GM18867 (cell line): ENCODE measurements around the gene PPP1R14D.

Experiments
- ATAC-seq: cut with Tn5 transposase; IDR thresholded peaks from one replicate; pipeline ENCODE4 v1.9.1; 2021; ENCODE audit warnings: mild to moderate bottlenecking, moderate library complexity; ENCODE audit not compliant: unreplicated experiment

Gene PPP1R14D

GRCh38 chr15:40787991-40788390 is 40.5 kb downstream of the PPP1R14D start:
- no peak for ATAC-seq

GRCh38 chr15:40787344-40787841 is 41.1 kb downstream of the PPP1R14D start:
- ATAC-seq = no peak

- ATAC-seq = no peak
Observed at GRCh38 chr15:40785814-40786213, 42.7 kb downstream of the PPP1R14D start.

- no peak for ATAC-seq
Observed at GRCh38 chr15:40785164-40785563, 43.3 kb downstream of the PPP1R14D start.

- ATAC-seq = peak; percentile 82
Observed at GRCh38 chr15:40782609-40783227, 45.8 kb downstream of the PPP1R14D start.

- no peak for ATAC-seq
Observed at GRCh38 chr15:40776537-40777141, 51.9 kb downstream of the PPP1R14D start.

GRCh38 chr15:40775740-40776536 is 52.6 kb downstream of the PPP1R14D start:
- no peak for ATAC-seq

GRCh38 chr15:40775007-40775406 is 53.5 kb downstream of the PPP1R14D start:
- ATAC-seq = no peak

GRCh38 chr15:40773902-40774301 is 54.6 kb downstream of the PPP1R14D start:
- no peak for ATAC-seq

GRCh38 chr15:40773496-40773895 is 55.0 kb downstream of the PPP1R14D start:
- no peak for ATAC-seq

- no peak for ATAC-seq
Observed at GRCh38 chr15:40772014-40772413, 56.5 kb downstream of the PPP1R14D start.

- no peak for ATAC-seq
Observed at GRCh38 chr15:40771242-40771641, 57.3 kb downstream of the PPP1R14D start.

GRCh38 chr15:40770147-40770721 is 58.3 kb downstream of the PPP1R14D start:
- no peak for ATAC-seq

- ATAC-seq = peak; percentile 27
Observed at GRCh38 chr15:40769274-40770146, 59.0 kb downstream of the PPP1R14D start, which contains the start of gene C15orf62. TSS of gene C15orf62 (plus strand) at chr15:40769980. CDS start at chr15:40770496, 516 bp downstream.

GRCh38 chr15:40768521-40769273 is 59.8 kb downstream of the PPP1R14D start:
- no peak for ATAC-seq

- no peak for ATAC-seq
Observed at GRCh38 chr15:40767838-40768500, 60.5 kb downstream of the PPP1R14D start.

GRCh38 chr15:40766906-40767837 is 61.3 kb downstream of the PPP1R14D start:
- ATAC-seq = no peak

GRCh38 chr15:40766194-40766815 is 62.2 kb downstream of the PPP1R14D start:
- ATAC-seq = no peak
